Activated CD4-positive, CD25-positive, alpha-beta regulatory T cell treated with anti-CD3 and anti-CD28 coated beads, Interleukin-2, amount 50 U/mL, for 72 hours (primary cell): ENCODE results near the gene TUBE1.

Source experiments
- DNase-seq: peaks from one replicate; pipeline ENCODE4 v3.0.0; 2021

Gene TUBE1

GRCh38 chr6:112032728-112033127 is 54.6 kb downstream of the TUBE1 start:
- DNase-seq, result no peak

GRCh38 chr6:112031960-112032359 is 55.3 kb downstream of the TUBE1 start:
- DNase-seq, result no peak

- no peak for DNase-seq
Observed at GRCh38 chr6:112030961-112031660, 56.2 kb downstream of the TUBE1 start.

GRCh38 chr6:112030206-112030960 is 56.9 kb downstream of the TUBE1 start:
- no peak for DNase-seq

GRCh38 chr6:112029045-112029822 is 58.0 kb downstream of the TUBE1 start:
- peak; percentile 74 for DNase-seq

- no peak for DNase-seq
Observed at GRCh38 chr6:112027942-112028674, 59.2 kb downstream of the TUBE1 start.

- no peak for DNase-seq
Observed at GRCh38 chr6:112026933-112027332, 60.3 kb downstream of the TUBE1 start.

GRCh38 chr6:112024464-112024863 is 62.8 kb downstream of the TUBE1 start:
- DNase-seq, result no peak

GRCh38 chr6:112022749-112023148 is 64.5 kb downstream of the TUBE1 start:
- no peak for DNase-seq

- no peak for DNase-seq
Observed at GRCh38 chr6:112021691-112022310, 65.5 kb downstream of the TUBE1 start.
